ENCODE data around the gene BPIFB6. TPM values are rescaled to one million over a fixed set of nuclear protein-coding genes. Genes with fewer than 3 reads are reported as not detected.

The BPIFB6 gene
- total and polyA plus RNA-seq, 2 of the 4 experiments (the other 2 are of a cell fraction): not detected

- no peak overlapping the region for H2AK5ac ChIP-seq (ENCODE audit: low read depth, low read length)
- dilution Hi-C loops (cut with HindIII; ENCODE audit: low sequenced_read_pairs, unreplicated experiment) (no loop called here), in situ Hi-C loops (cut with MboI; ENCODE audit: low sequenced_read_pairs) (no loop called here), intact Hi-C loops (cut with micrococcal nuclease) (no loop called here)
- H2BK15ac ChIP-seq (ENCODE audit: low read depth, low read length): no peak overlapping the region
- H3K23ac ChIP-seq (ENCODE audit: low read depth, low read length): no peak overlapping the region
- TF ChIP-seq USF2 (IDR thresholded peaks at IDR 0.05; ENCODE audit: low read depth, low read length) (no peak), CHD1 (IDR thresholded peaks at IDR 0.05; ENCODE audit: low read depth, low read length) (no peak), BHLHE40 (IDR thresholded peaks at IDR 0.05; ENCODE audit: low read depth, low read length) (no peak)
- no peak overlapping the region for H2AK9ac ChIP-seq (replicated peaks; ENCODE audit: low read depth, low read length, poor library complexity)
- no peak overlapping the region for H2BK120ac ChIP-seq (ENCODE audit: low read depth, low read length)
- H3K56ac ChIP-seq (ENCODE audit: extremely low read depth, insufficient read depth, low read length): no peak overlapping the region
- no peaks in the 10 kb centered on the region for H3K36me3 ChIP-seq (ENCODE audit: control insufficient read depth, insufficient read depth, low read length)
- H3K9ac ChIP-seq (ENCODE audit: low read depth, low read length): no peak overlapping the region
- no peak overlapping the region for H4K8ac ChIP-seq (ENCODE audit: low read depth in 2 of 2, low read length in 2 of 2)
- H2BK5ac ChIP-seq (ENCODE audit: low read depth, low read length, poor library complexity, severe bottlenecking): no peak overlapping the region
- CTCF ChIA-PET: no interaction called here
- POLR2A ChIA-PET (ENCODE audit: unreplicated experiment): no interaction called here
- H4K91ac ChIP-seq (ENCODE audit: insufficient read depth, low read depth, low read length): no peak overlapping the region
- no peak overlapping the region for H2AFZ ChIP-seq (replicated peaks; ENCODE audit: low read length, poor library complexity)
- H3K4ac ChIP-seq (ENCODE audit: low read depth, low read length): no peak overlapping the region
- DNase-seq (no peak), ATAC-seq (ENCODE audit: low read depth) (no peak)
- H2BK20ac ChIP-seq (ENCODE audit: low read depth, low read length): no peak overlapping the region
- WGBS, 2 experiments (ENCODE audit: extremely low coverage in 2 of 2, insufficient read length in 1 of 2): 53% methylated on average over 2 of the region's 8 CpGs; no CpG with 5 or more reads in 1 of the 2 experiments
- no peaks in the 10 kb centered on the region for H3K79me1 ChIP-seq (ENCODE audit: low read depth in 1 of 2, low read length in 2 of 2)
- no peaks in the 10 kb centered on the region for H3K9me3 ChIP-seq (ENCODE audit: control insufficient read depth, insufficient read depth, low read length)
- no peaks in the 10 kb centered on the region for H3K9me1 ChIP-seq (ENCODE audit: insufficient read depth, low read length)
- BruUV-seq (replicated peaks): no TSS peak
- no peak overlapping the region for H3K4me3 ChIP-seq (ENCODE audit: insufficient read depth, low read depth, low read length)
- peaks cover 14% of the 10 kb centered on the region for H3K27me3 ChIP-seq (ENCODE audit: control insufficient read depth, insufficient read depth, low read length)
- H4K5ac ChIP-seq (ENCODE audit: low read depth, low read length): no peak overlapping the region
- H3K18ac ChIP-seq (ENCODE audit: low read depth, low read length): no peak overlapping the region
- H3K4me1 ChIP-seq (ENCODE audit: control insufficient read depth, insufficient read depth, low read length): no peaks in the 10 kb centered on the region
- H3K4me2 ChIP-seq (ENCODE audit: low read depth, low read length): no peak overlapping the region
- H3K27ac ChIP-seq (ENCODE audit: insufficient read depth, low read length): no peak overlapping the region
- H4K20me1 ChIP-seq (ENCODE audit: insufficient read depth, low read length): no peaks in the 10 kb centered on the region; the same call in 1 of the 2 replicates
- H3K14ac ChIP-seq (replicated peaks; ENCODE audit: low read depth, low read length): no peak overlapping the region
These were observed 20.6 kb upstream of the BPIFB6 start for GRCh38 chr20:33010674-33011449.

Measured in IMR-90 (cell line).